HepG2 (cell line): ENCODE data around the gene HIVEP2. TPM values are rescaled to one million over a fixed set of nuclear protein-coding genes. Genes with fewer than 3 reads are reported as not detected.

Experiments used
- ATAC-seq: fragments of 200-7000 bp; cut with Tn5 transposase; 3 replicates; pipeline ENCODE4 v1.9.1; 2020; ENCODE audit warnings: mild to moderate bottlenecking, moderate library complexity
- BruUV-seq: library from RNA; stranded (reverse); fragments of 400-500 nt; replicated peaks from 2 replicates; lab custom pipeline; 2021; lab: Mats Ljungman, UMichigan
- CTCF ChIA-PET: fragments of 300-600 bp; formaldehyde crosslinking; extraction: SDS; loops from one replicate; lab custom pipeline; 2021; ENCODE audit warnings: low total read pairs, inconsistent platforms, low intra/inter-chr PET ratio; lab: Yijun Ruan, JAX
- POLR2A ChIA-PET: fragments of 350-600 bp; sonication (Branson Sonifier 250); formaldehyde crosslinking; loops from one replicate; lab custom pipeline; 2020; ENCODE audit warnings: antibody characterized with exemption, inconsistent platforms; lab: Yijun Ruan, JAX
- DNase-seq: peaks from one replicate; pipeline ENCODE4 v3.0.0-alpha.2; 2015; ENCODE audit warnings: low spot score
- FAIRE-seq: peaks from 3 replicates; lab custom pipeline; 2011; peaks lifted over from hg19 to GRCh38; lab: Jason Lieb, UNC
- H2AFZ ChIP-seq: one replicate; pipeline ENCODE4 v1.6.1; 2011; ENCODE audit warnings: low read length, inconsistent platforms
- H3K27ac ChIP-seq: fragments of 300-600 bp; 3 replicates; pipeline ENCODE4 v1.8.0; 2011; ENCODE audit warnings: mixed run types, mild to moderate bottlenecking, mixed read lengths, low read length, inconsistent platforms; ENCODE audit not compliant: insufficient read depth; ENCODE audit errors: extremely low read length
- H3K27me3 ChIP-seq, 2 experiments: fragments of 200-600 bp in 1 of 2; 2 replicates in 1 of 2; 3 replicates in 1 of 2; pipeline versions ENCODE4 v1.6.0 to v1.8.0; 2011; ENCODE audit warnings: low read length in 2 of 2, mild to moderate bottlenecking in 2 of 2, moderate library complexity in 2 of 2, inconsistent platforms in 1 of 2; ENCODE audit not compliant: insufficient read depth in 2 of 2, control insufficient read depth in 1 of 2
- H3K36me3 ChIP-seq, 2 experiments: fragments of 200-600 bp in 1 of 2; replicated peaks in 1 of 2; 2 replicates in 1 of 2; 3 replicates in 1 of 2; pipeline versions ENCODE4 v1.5.1 to v1.8.0; 2011; ENCODE audit warnings: low read length in 2 of 2, inconsistent platforms in 1 of 2; ENCODE audit not compliant: insufficient read depth in 2 of 2, control insufficient read depth in 1 of 2
- H3K4me1 ChIP-seq: 2 replicates; pipeline ENCODE4 v1.5.1; 2012; ENCODE audit warnings: low read length, inconsistent platforms; ENCODE audit not compliant: insufficient read depth
- H3K4me2 ChIP-seq: 2 replicates; pipeline ENCODE4 v1.6.0; 2011; ENCODE audit warnings: low read depth, low read length, inconsistent platforms
- H3K4me3 ChIP-seq, 3 experiments: fragments of 200-600 bp in 1 of 3; sonication (generic), shearing (Covaris generic) in 1 of 3; replicated peaks in 1 of 3; 2 replicates each; pipeline ENCODE4 v1.5.1; 2011 to 2016; ENCODE audit warnings: low read length in 3 of 3, inconsistent platforms in 2 of 3, low read depth in 2 of 3, mild to moderate bottlenecking in 2 of 3, control low read depth in 1 of 3, mixed read lengths in 1 of 3; ENCODE audit not compliant: insufficient read depth in 1 of 3
- H3K79me2 ChIP-seq: one replicate; pipeline ENCODE4 v1.6.1; 2011; ENCODE audit warnings: low read length, inconsistent platforms; ENCODE audit not compliant: insufficient read depth
- H3K9ac ChIP-seq: 2 replicates; pipeline ENCODE4 v1.6.0; 2011; ENCODE audit warnings: mild to moderate bottlenecking, low read depth, low read length, inconsistent platforms; ENCODE audit not compliant: insufficient read depth
- H3K9me3 ChIP-seq: 2 replicates; pipeline ENCODE4 v1.5.1; 2012; ENCODE audit warnings: mild to moderate bottlenecking, low read length
- H4K20me1 ChIP-seq: 2 replicates; pipeline ENCODE4 v1.6.0; 2011; ENCODE audit warnings: inconsistent platforms, mild to moderate bottlenecking, low read length, moderate library complexity; ENCODE audit not compliant: insufficient read depth
- FOXM1 ChIP-seq: sonication (generic); formaldehyde crosslinking; IDR thresholded peaks from 2 replicates; pipeline ENCODE4 v1.5.0; 2020; ENCODE audit warnings: missing genetic modification reagents
- HCFC1 ChIP-seq: fragments of 150-350 bp; IDR thresholded peaks from 2 replicates; pipeline ENCODE4 v1.6.1; 2014; ENCODE audit warnings: low read depth, low read length
- HOXA3 ChIP-seq: sonication (generic); formaldehyde crosslinking; IDR thresholded peaks from 2 replicates; pipeline ENCODE4 v1.5.0; 2020; ENCODE audit warnings: missing genetic modification reagents
- ISL2 ChIP-seq: sonication (generic); formaldehyde crosslinking; IDR thresholded peaks from 2 replicates; pipeline ENCODE4 v1.5.0; 2020; ENCODE audit warnings: missing genetic modification reagents
- MIER3 ChIP-seq: IDR thresholded peaks from 2 replicates; pipeline ENCODE4 v1.6.1; 2016; ENCODE audit warnings: missing compliant biosample characterization, borderline replicate concordance
- RXRA ChIP-seq: sonication (generic); formaldehyde crosslinking; IDR thresholded peaks from 2 replicates; pipeline ENCODE4 v1.5.1; 2020; ENCODE audit warnings: missing genetic modification reagents
- SIN3A ChIP-seq: IDR thresholded peaks from 2 replicates; pipeline ENCODE4 v1.6.1; 2011; ENCODE audit warnings: low read depth, mild to moderate bottlenecking, control low read depth, low read length, borderline replicate concordance
- SOX13 ChIP-seq, 3 experiments: fragments of 450-650 bp in 1 of 3; sonication (generic) in 1 of 3; formaldehyde crosslinking in 1 of 3; IDR thresholded peaks in 2 of 3; conservative IDR thresholded peaks in 1 of 3; 2 replicates each; pipeline versions ENCODE4 v1.5.0 to v1.6.1; 2016 to 2020; ENCODE audit warnings: antibody characterized with exemption in 1 of 3, mild to moderate bottlenecking in 1 of 3, missing compliant biosample characterization in 1 of 3, missing genetic modification reagents in 1 of 3, moderate library complexity in 1 of 3
- SOX5 ChIP-seq: IDR thresholded peaks from 2 replicates; pipeline ENCODE4 v1.6.1; 2016; ENCODE audit warnings: borderline replicate concordance
- ZFYVE20 ChIP-seq: sonication (generic); formaldehyde crosslinking; IDR thresholded peaks from 2 replicates; pipeline ENCODE4 v1.8.0; 2023; ENCODE audit warnings: low read depth, mild to moderate bottlenecking, moderate library complexity, missing genetic modification reagents, borderline replicate concordance
- ZNF614 ChIP-seq: IDR thresholded peaks from 2 replicates; pipeline ENCODE4 v1.6.1; 2018; ENCODE audit warnings: missing biosample characterization, missing genetic modification reagents, inconsistent platforms, borderline replicate concordance
- ZSCAN12 ChIP-seq: sonication (generic); formaldehyde crosslinking; IDR thresholded peaks from 2 replicates; pipeline ENCODE4 v1.9.0; 2021; ENCODE audit warnings: mild to moderate bottlenecking, missing genetic modification reagents
- WGBS: methylation state at CpG from one replicate; pipeline ENCODE4 v1.1.6; 2017; ENCODE audit warnings: low lambda C conversion rate; 5-methylcytosine and 5-hydroxymethylcytosine counted together
- in situ Hi-C: cut with HindIII; loops from 2 replicates; pipeline ENCODE4 v1.10.0; 2017; ENCODE audit warnings: low pct_unique_long_range_greater_than_20kb; ENCODE audit not compliant: extremely low pct_ligation_motif_present
- intact Hi-C: fragments of 100-400 bp; cut with micrococcal nuclease; formaldehyde crosslinking; loops from one replicate; pipeline ENCODE4 v1.10.0; 2022; ENCODE audit not compliant: unreplicated experiment
- polyA plus RNA-seq, 8 experiments: library from polyadenylated mRNA; depleted of rRNA in 3 of 8; stranded (reverse) in 7 of 8; unstranded in 1 of 8; fragments of >200 nt; fragmentation: Illumina TruSeq in 4 of 8; extraction: Trizol in 4 of 8; gene quantifications; 2 replicates each; pipeline versions ENCODE4 v1.2.1 to v1.2.3, GENCODE V29; 2011 to 2016; ENCODE audit warnings: low read depth in 4 of 8, missing spikeins in 1 of 8, mixed read lengths in 1 of 8; ENCODE audit not compliant: insufficient read depth in 1 of 8
- total RNA-seq, 5 experiments: library from RNA; depleted of rRNA; stranded (reverse); fragments of >200 nt; fragmentation: Illumina TruSeq; extraction: Trizol; gene quantifications; 2 replicates each; pipeline ENCODE4 v1.2.3, GENCODE V29; 2016; ENCODE audit warnings: low read depth in 1 of 5
- TF ChIP-seq, protein P1 (sequence below): sonication (generic); formaldehyde crosslinking; IDR thresholded peaks from 2 replicates; pipeline ENCODE4 v1.4.0; 2020; ENCODE audit warnings: mild to moderate bottlenecking, missing genetic modification reagents, borderline replicate concordance
- TF ChIP-seq, protein P2 (sequence below): sonication (generic); formaldehyde crosslinking; IDR thresholded peaks from 2 replicates; pipeline ENCODE4 v1.4.0; 2020; ENCODE audit warnings: mild to moderate bottlenecking, missing genetic modification reagents
- TF ChIP-seq, protein P3 (sequence below): IDR thresholded peaks from 2 replicates; pipeline ENCODE4 v1.6.1; 2016; ENCODE audit warnings: low read depth, missing genetic modification reagents, missing compliant biosample characterization

Gene HIVEP2
- total and polyA plus RNA-seq, 2 of the 13 experiments (the other 11 are each of a cell fraction or from before 2014, with no cell fraction given): 3.4 to 12.9 TPM

DNA sequence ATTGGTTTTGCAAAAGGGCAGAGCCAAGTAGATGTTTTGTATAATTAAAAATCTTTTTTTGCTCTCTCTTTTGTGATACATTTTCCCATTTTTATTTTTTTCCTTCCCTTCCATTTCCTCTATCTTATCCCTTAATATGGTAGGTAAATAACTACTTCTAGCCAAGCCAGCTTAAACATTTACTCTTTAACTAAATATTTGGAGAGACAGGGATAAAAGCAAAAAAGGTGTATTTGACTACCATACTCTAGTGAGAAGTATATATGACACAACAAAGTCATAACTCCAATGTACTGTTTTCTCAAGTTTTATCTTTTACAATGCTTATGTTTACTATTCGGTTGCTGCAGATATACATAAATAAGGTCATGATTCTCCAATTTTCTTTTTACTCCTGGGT is 154.7 kb downstream of the HIVEP2 start:
- FAIRE-seq (no peak), DNase-seq (peak; percentile 22), ATAC-seq (peak; percentile 43; the same call in 1 of the 3 replicates)
- Histone ChIP-seq H3K27me3 (no peaks in the 10 kb centered on the region), H3K4me1 (peaks cover 10% of the 10 kb centered on the region), H3K27ac (no peak overlapping the region), H3K9me3 (no peaks in the 10 kb centered on the region), H3K36me3 (no peaks in the 10 kb centered on the region), H2AFZ (no peak overlapping the region), H3K4me2 (no peak overlapping the region), H3K4me3 (no peak overlapping the region), H3K9ac (no peak overlapping the region), H4K20me1 (peaks cover 10% of the 10 kb centered on the region; the same call in 1 of the 2 replicates), H3K79me2 (no peaks in the 10 kb centered on the region)
- POLR2A ChIA-PET: no interaction called here
- no TSS peak for BruUV-seq
- in situ Hi-C loops: no loop called here
- 67% methylated on average over 1 of the region's 1 CpG for WGBS
- intact Hi-C loops: no loop called here
- CTCF ChIA-PET: no interaction called here
- TF ChIP-seq ZSCAN12 (CRISPR knock-in tag) (no peak), FOXM1 (CRISPR knock-in tag) (no peak), RXRA (CRISPR knock-in tag) (no peak), HOXA3 (CRISPR knock-in tag) (no peak), HCFC1 (no peak), ISL2 (CRISPR knock-in tag) (0 out of 2 replicates have a peak, but pooled peaks have one; percentile 36), SOX13 (IDR thresholded peaks at IDR 0.05) (no peak), SOX13 (CRISPR knock-in tag; conservative IDR thresholded peaks at IDR 0.05 in 1 of 2, IDR thresholded peaks at IDR 0.05 in 1 of 2) (peak in 1 of 2 experiments; percentile 51; a peak in 1 of 4 replicates), ZNF614 (CRISPR knock-in tag) (no peak), SOX5 (CRISPR knock-in tag) (peak; percentile 21; the same call in 1 of the 2 replicates), MIER3 (no peak), SIN3A (no peak), ZFYVE20 (CRISPR knock-in tag) (no peak)
- TF ChIP-seq, protein P1, sequence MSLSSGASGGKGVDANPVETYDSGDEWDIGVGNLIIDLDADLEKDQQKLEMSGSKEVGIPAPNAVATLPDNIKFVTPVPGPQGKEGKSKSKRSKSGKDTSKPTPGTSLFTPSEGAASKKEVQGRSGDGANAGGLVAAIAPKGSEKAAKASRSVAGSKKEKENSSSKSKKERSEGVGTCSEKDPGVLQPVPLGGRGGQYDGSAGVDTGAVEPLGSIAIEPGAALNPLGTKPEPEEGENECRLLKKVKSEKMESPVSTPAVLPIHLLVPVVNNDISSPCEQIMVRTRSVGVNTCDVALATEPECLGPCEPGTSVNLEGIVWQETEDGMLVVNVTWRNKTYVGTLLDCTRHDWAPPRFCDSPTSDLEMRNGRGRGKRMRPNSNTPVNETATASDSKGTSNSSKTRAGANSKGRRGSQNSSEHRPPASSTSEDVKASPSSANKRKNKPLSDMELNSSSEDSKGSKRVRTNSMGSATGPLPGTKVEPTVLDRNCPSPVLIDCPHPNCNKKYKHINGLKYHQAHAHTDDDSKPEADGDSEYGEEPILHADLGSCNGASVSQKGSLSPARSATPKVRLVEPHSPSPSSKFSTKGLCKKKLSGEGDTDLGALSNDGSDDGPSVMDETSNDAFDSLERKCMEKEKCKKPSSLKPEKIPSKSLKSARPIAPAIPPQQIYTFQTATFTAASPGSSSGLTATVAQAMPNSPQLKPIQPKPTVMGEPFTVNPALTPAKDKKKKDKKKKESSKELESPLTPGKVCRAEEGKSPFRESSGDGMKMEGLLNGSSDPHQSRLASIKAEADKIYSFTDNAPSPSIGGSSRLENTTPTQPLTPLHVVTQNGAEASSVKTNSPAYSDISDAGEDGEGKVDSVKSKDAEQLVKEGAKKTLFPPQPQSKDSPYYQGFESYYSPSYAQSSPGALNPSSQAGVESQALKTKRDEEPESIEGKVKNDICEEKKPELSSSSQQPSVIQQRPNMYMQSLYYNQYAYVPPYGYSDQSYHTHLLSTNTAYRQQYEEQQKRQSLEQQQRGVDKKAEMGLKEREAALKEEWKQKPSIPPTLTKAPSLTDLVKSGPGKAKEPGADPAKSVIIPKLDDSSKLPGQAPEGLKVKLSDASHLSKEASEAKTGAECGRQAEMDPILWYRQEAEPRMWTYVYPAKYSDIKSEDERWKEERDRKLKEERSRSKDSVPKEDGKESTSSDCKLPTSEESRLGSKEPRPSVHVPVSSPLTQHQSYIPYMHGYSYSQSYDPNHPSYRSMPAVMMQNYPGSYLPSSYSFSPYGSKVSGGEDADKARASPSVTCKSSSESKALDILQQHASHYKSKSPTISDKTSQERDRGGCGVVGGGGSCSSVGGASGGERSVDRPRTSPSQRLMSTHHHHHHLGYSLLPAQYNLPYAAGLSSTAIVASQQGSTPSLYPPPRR (CRISPR knock-in tag): peak; percentile 83
- TF ChIP-seq, protein P2, sequence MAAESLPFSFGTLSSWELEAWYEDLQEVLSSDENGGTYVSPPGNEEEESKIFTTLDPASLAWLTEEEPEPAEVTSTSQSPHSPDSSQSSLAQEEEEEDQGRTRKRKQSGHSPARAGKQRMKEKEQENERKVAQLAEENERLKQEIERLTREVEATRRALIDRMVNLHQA (CRISPR knock-in tag): no peak
- TF ChIP-seq, protein P3, sequence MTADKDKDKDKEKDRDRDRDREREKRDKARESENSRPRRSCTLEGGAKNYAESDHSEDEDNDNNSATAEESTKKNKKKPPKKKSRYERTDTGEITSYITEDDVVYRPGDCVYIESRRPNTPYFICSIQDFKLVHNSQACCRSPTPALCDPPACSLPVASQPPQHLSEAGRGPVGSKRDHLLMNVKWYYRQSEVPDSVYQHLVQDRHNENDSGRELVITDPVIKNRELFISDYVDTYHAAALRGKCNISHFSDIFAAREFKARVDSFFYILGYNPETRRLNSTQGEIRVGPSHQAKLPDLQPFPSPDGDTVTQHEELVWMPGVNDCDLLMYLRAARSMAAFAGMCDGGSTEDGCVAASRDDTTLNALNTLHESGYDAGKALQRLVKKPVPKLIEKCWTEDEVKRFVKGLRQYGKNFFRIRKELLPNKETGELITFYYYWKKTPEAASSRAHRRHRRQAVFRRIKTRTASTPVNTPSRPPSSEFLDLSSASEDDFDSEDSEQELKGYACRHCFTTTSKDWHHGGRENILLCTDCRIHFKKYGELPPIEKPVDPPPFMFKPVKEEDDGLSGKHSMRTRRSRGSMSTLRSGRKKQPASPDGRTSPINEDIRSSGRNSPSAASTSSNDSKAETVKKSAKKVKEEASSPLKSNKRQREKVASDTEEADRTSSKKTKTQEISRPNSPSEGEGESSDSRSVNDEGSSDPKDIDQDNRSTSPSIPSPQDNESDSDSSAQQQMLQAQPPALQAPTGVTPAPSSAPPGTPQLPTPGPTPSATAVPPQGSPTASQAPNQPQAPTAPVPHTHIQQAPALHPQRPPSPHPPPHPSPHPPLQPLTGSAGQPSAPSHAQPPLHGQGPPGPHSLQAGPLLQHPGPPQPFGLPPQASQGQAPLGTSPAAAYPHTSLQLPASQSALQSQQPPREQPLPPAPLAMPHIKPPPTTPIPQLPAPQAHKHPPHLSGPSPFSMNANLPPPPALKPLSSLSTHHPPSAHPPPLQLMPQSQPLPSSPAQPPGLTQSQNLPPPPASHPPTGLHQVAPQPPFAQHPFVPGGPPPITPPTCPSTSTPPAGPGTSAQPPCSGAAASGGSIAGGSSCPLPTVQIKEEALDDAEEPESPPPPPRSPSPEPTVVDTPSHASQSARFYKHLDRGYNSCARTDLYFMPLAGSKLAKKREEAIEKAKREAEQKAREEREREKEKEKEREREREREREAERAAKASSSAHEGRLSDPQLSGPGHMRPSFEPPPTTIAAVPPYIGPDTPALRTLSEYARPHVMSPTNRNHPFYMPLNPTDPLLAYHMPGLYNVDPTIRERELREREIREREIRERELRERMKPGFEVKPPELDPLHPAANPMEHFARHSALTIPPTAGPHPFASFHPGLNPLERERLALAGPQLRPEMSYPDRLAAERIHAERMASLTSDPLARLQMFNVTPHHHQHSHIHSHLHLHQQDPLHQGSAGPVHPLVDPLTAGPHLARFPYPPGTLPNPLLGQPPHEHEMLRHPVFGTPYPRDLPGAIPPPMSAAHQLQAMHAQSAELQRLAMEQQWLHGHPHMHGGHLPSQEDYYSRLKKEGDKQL: peak; percentile 62; the same call in 1 of the 2 replicates
